SH-SY5Y (cell line): ENCODE results near the gene DOCK4.

Experiments
- GATA2 ChIP-seq: IDR thresholded peaks from 2 replicates; pipeline ENCODE4 v1.6.1; 2011; ENCODE audit warnings: mild to moderate bottlenecking, low read depth, low read length
- GATA3 ChIP-seq: IDR thresholded peaks from 2 replicates; pipeline ENCODE4 v1.6.1; 2011; ENCODE audit warnings: low read depth, mild to moderate bottlenecking, low read length, moderate library complexity

GRCh38 chr7:112140600-112140999, 65.6 kb downstream of the DOCK4 start:
- TF ChIP-seq GATA2 = no peak
- no peak for TF ChIP-seq GATA3
